H1 (cell line): ENCODE measurements around the gene CADPS. TPM values are rescaled to one million over a fixed set of nuclear protein-coding genes. Genes with fewer than 3 reads are reported as not detected.

ENCODE experiments used
- ASH2L ChIP-seq: fragments of 200-600, 300-600 bp; sonication (generic); IDR thresholded peaks from one replicate; pipeline ENCODE4 v1.7.1; 2017; ENCODE audit warnings: low read length
- CTBP2 ChIP-seq: IDR thresholded peaks from 2 replicates; pipeline ENCODE4 v1.7.0; 2011; ENCODE audit warnings: borderline replicate concordance, mild to moderate bottlenecking, moderate library complexity, mixed read lengths, low read length; ENCODE audit not compliant: insufficient read depth, insufficient read length
- JUN ChIP-seq: IDR thresholded peaks from 2 replicates; pipeline ENCODE4 v1.6.1; 2011; ENCODE audit warnings: low read depth, mild to moderate bottlenecking, improper control_type of control experiment, low read length
- NRF1 ChIP-seq: IDR thresholded peaks from 2 replicates; pipeline ENCODE4 v1.6.1; 2011; ENCODE audit warnings: mild to moderate bottlenecking, low read depth, low read length, improper control_type of control experiment
- RAD21 ChIP-seq, 2 experiments: IDR thresholded peaks in 1 of 2; conservative IDR thresholded peaks in 1 of 2; 2 replicates each; pipeline ENCODE4 v1.6.1; 2011; ENCODE audit warnings: low read depth in 2 of 2, low read length in 2 of 2, improper control_type of control experiment in 1 of 2, inconsistent platforms in 1 of 2, mild to moderate bottlenecking in 1 of 2, moderate library complexity in 1 of 2
- SIRT6 ChIP-seq: IDR thresholded peaks from one replicate; pipeline ENCODE4 v1.7.1; 2012; ENCODE audit warnings: low read length, inconsistent platforms
- SP1 ChIP-seq: IDR thresholded peaks from 2 replicates; pipeline ENCODE4 v1.6.1; 2011; ENCODE audit warnings: low read depth, low read length
- polyA plus RNA-seq, 7 experiments: library from polyadenylated mRNA; depleted of rRNA in 3 of 7; stranded (reverse) in 5 of 7; unstranded in 2 of 7; fragments of >200 nt in 5 of 7; fragments of 200-250 nt in 2 of 7; gene quantifications; 1 replicate in 5 of 7; 2 replicates in 1 of 7; 4 replicates in 1 of 7; pipeline versions ENCODE4 v1.2.1 to v1.2.3, GENCODE V29; 2011 to 2013; ENCODE audit warnings: missing spikeins in 2 of 7, mixed read lengths in 2 of 7
- total RNA-seq: library from RNA; stranded (reverse); fragmentation: NEBNext Ultra II Directional; extraction: Animal tissue kit (Norgen Biotek cat#: 25700); gene quantifications from 2 replicates; pipeline ENCODE4 v1.2.1, GENCODE V29; 2021

Gene CADPS
- total and polyA plus RNA-seq, 2 of the 8 experiments (the other 6 are each of a cell fraction or from before 2014, with no cell fraction given), result 7.1 to 10.2 TPM

DNA sequence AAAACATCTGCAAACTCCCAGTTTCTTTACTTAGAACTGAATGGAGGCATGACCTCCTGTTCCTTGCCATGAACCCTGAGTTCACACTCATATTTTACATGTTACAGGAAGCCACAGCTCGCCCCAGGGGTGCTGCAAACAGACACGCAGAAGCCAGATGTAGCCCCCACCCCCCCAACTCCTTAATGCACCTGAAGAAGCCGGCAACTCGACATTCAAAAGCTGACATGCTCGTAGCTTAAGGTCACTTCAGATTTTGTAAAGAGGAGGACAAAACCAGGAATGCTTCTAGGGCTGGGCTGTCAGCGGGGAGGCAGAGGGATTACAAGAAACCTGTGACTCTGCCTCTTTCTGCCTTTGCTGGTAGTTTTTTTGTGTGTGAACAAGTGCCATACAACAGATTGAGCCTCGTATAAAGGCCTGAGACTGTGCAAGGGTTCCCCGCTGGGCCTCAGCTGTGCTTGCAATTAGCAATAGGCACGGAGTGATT lies 459.9 kb downstream of the CADPS start (continued):
- TF ChIP-seq CTBP2, result peak; percentile 89
- TF ChIP-seq SP1, result peak; percentile 72
- no peak for TF ChIP-seq JUN
- TF ChIP-seq ASH2L, result peak; percentile 80
- TF ChIP-seq NRF1, result no peak
- no peak; a peak in 1 of 4 replicates for TF ChIP-seq RAD21 (IDR thresholded peaks at IDR 0.05 in 1 of 2, conservative IDR thresholded peaks at IDR 0.05 in 1 of 2; ENCODE audit: low read depth in 2 of 2, low read length in 2 of 2)
- TF ChIP-seq SIRT6, result no peak
